Central memory CD4-positive, alpha-beta T cell (primary cell): ENCODE measurements around the gene SGMS1.
"Not testable (repeated sequence)": the region's sequence is repeated elsewhere in the genome, so short reads cannot be mapped to it uniquely, and the experiment has no call there.

ENCODE experiments used
- DNase-seq: peaks from one replicate; pipeline ENCODE4 v3.0.0; 2022

Gene SGMS1

GRCh38 chr10:50445777-50446176, 178.0 kb downstream of the SGMS1 start:
- not testable (repeated sequence) for DNase-seq

- no peak for DNase-seq
Measured at GRCh38 chr10:50440489-50440888, 183.3 kb downstream of the SGMS1 start.

GRCh38 chr10:50439806-50440205, 183.9 kb downstream of the SGMS1 start:
- DNase-seq = no peak

GRCh38 chr10:50439187-50439586, 184.6 kb downstream of the SGMS1 start:
- no peak for DNase-seq

- no peak for DNase-seq
Measured at GRCh38 chr10:50438049-50438936, 185.5 kb downstream of the SGMS1 start.

GRCh38 chr10:50437248-50437647, 186.5 kb downstream of the SGMS1 start:
- DNase-seq = no peak

- DNase-seq = no peak
Measured at GRCh38 chr10:50436805-50437204, 187.0 kb downstream of the SGMS1 start.

- DNase-seq = no peak
Measured at GRCh38 chr10:50432211-50433009, 191.3 kb downstream of the SGMS1 start.

GRCh38 chr10:50431791-50432190, 192.0 kb downstream of the SGMS1 start:
- DNase-seq = no peak

GRCh38 chr10:50431133-50431532, 192.6 kb downstream of the SGMS1 start:
- DNase-seq = no peak

- no peak for DNase-seq
Measured at GRCh38 chr10:50426485-50426884, 197.3 kb downstream of the SGMS1 start.

GRCh38 chr10:50425215-50425614, 198.5 kb downstream of the SGMS1 start:
- DNase-seq = not testable (repeated sequence)

- no peak for DNase-seq
Measured at GRCh38 chr10:50423448-50423847, 200.3 kb downstream of the SGMS1 start.

GRCh38 chr10:50422259-50422658, 201.5 kb downstream of the SGMS1 start:
- no peak for DNase-seq

- no peak for DNase-seq
Measured at GRCh38 chr10:50421026-50421719, 202.6 kb downstream of the SGMS1 start.

GRCh38 chr10:50420196-50420595, 203.6 kb downstream of the SGMS1 start:
- DNase-seq = no peak

GRCh38 chr10:50419756-50420155, 204.0 kb downstream of the SGMS1 start:
- no peak for DNase-seq

- DNase-seq = no peak
Measured at GRCh38 chr10:50419091-50419490, 204.7 kb downstream of the SGMS1 start.

GRCh38 chr10:50417886-50418830, 205.6 kb downstream of the SGMS1 start:
- peak; percentile 26 for DNase-seq

GRCh38 chr10:50417486-50417885, 206.3 kb downstream of the SGMS1 start:
- no peak for DNase-seq

- no peak for DNase-seq
Measured at GRCh38 chr10:50416881-50417280, 206.9 kb downstream of the SGMS1 start.
